Measurements from ENCODE around the gene RICTOR. TPM values are rescaled to one million over a fixed set of nuclear protein-coding genes. Genes with fewer than 3 reads are reported as not detected.

Gene RICTOR
- 10 to 100 TPM; 52.6 to 54.0 TPM for total RNA-seq

GRCh38 chr5:39074017-39074814 lies at the start of gene RICTOR:
RICTOR (minus strand) TSS chr5:39074399; CDS start chr5:39074377, 22 bp downstream.

Small RNA genes within 50 kb of the gene (small RNA-seq; reads per million reads assigned to genes)
- 0 reads per million in 2 donors for gene AIG1P1

Other genes starting within 250 kb of the RICTOR start
- 10 to 100 TPM; 15.5 to 29.0 TPM for gene OSMR, start 228.4 kb downstream of the RICTOR start, total RNA-seq
- gene FYB1, start 145.2 kb upstream of the RICTOR start, total RNA-seq: 1 to 10 TPM; 2.7 to 4.8 TPM

Data from melanocyte of skin (primary cell).